GM12874 (cell line): Measurements from ENCODE around the gene SHTN1.

Source experiments
- CTCF ChIP-seq: IDR thresholded peaks from 2 replicates; pipeline ENCODE4 v1.5.1; 2011; ENCODE audit warnings: low read depth, mild to moderate bottlenecking, control low read depth, low read length, moderate library complexity; ENCODE audit not compliant: insufficient read depth

SHTN1 gene

GRCh38 chr10:116836902-116837523 is 168.0 kb downstream of the SHTN1 start:
- no peak for TF ChIP-seq CTCF

GRCh38 chr10:116836083-116836482 is 168.9 kb downstream of the SHTN1 start:
- TF ChIP-seq CTCF: no peak

- TF ChIP-seq CTCF: no peak
Observed at GRCh38 chr10:116835658-116836057, 169.3 kb downstream of the SHTN1 start.

- TF ChIP-seq CTCF: no peak
Observed at GRCh38 chr10:116833986-116834985, 170.7 kb downstream of the SHTN1 start.

GRCh38 chr10:116831790-116832189 is 173.2 kb downstream of the SHTN1 start:
- TF ChIP-seq CTCF: no peak
